ENCODE data around the gene DEFB132. TPM values are rescaled to one million over a fixed set of nuclear protein-coding genes. Genes with fewer than 3 reads are reported as not detected.
A peak's percentile ranks its signal among the peaks of the same experiment; 100 is the strongest.

Gene DEFB132
- total and polyA plus RNA-seq, 2 of the 13 experiments (the other 11 are each of a cell fraction or from before 2014, with no cell fraction given) = not detected

GRCh38 chr20:297925-298775 lies 40.6 kb downstream of the DEFB132 start (continued):
- 0 out of 2 replicates have a peak, but pooled peaks have one; percentile 5 for TF ChIP-seq PLSCR1 (CRISPR knock-in tag; IDR thresholded peaks at IDR 0.05; ENCODE audit: borderline replicate concordance)
- TF ChIP-seq SRF (IDR thresholded peaks at IDR 0.05; ENCODE audit: low read depth, low read length) = no peak
- no peak for TF ChIP-seq CREB1 (IDR thresholded peaks at IDR 0.05)
- no peak for TF ChIP-seq CREB1 (CRISPR knock-in tag; IDR thresholded peaks at IDR 0.05)
- TF ChIP-seq TBL1XR1 (IDR thresholded peaks at IDR 0.05; ENCODE audit: borderline replicate concordance, low read length, partially characterized antibody) = no peak
- peak; percentile 32; the same call in 1 of the 2 replicates for TF ChIP-seq ZNF362 (CRISPR knock-in tag; IDR thresholded peaks at IDR 0.05; ENCODE audit: borderline replicate concordance)
- TF ChIP-seq ZNF224 (CRISPR knock-in tag; IDR thresholded peaks at IDR 0.05) = no peak
- TF ChIP-seq TAF1 (CRISPR knock-in tag; IDR thresholded peaks at IDR 0.05) = peak; percentile 68
- peak; percentile 14 for TF ChIP-seq RAD21 (CRISPR knock-in tag; IDR thresholded peaks at IDR 0.05)
- TF ChIP-seq DRAP1 (CRISPR knock-in tag; IDR thresholded peaks at IDR 0.05) = 0 out of 2 replicates have a peak, but pooled peaks have one; percentile 39
- no peak for TF ChIP-seq POLR2AphosphoS2 (IDR thresholded peaks at IDR 0.05; ENCODE audit: low read depth, low read length)
- TF ChIP-seq SP1 (IDR thresholded peaks at IDR 0.05) = no peak
- TF ChIP-seq SP1 (CRISPR knock-in tag; IDR thresholded peaks at IDR 0.05) = peak; percentile 31; the same call in 1 of the 2 replicates
- TF ChIP-seq ZNF160 (CRISPR knock-in tag; IDR thresholded peaks at IDR 0.05) = peak; percentile 83; the same call in 1 of the 2 replicates
- no peak for TF ChIP-seq TOPORS (CRISPR knock-in tag; IDR thresholded peaks at IDR 0.05)
- TF ChIP-seq ZNF652 (CRISPR knock-in tag; IDR thresholded peaks at IDR 0.05; ENCODE audit: borderline replicate concordance, low read depth) = no peak
- TF ChIP-seq FOSL2 (CRISPR knock-in tag; IDR thresholded peaks at IDR 0.05) = peak; percentile 21; the same call in 1 of the 2 replicates
- no peak for TF ChIP-seq PAXIP1 (CRISPR knock-in tag; conservative IDR thresholded peaks at IDR 0.05)
- TF ChIP-seq ZNF841 (CRISPR knock-in tag; IDR thresholded peaks at IDR 0.05; ENCODE audit: borderline replicate concordance) = no peak; the same call in 1 of the 2 replicates
- TF ChIP-seq ZNF251 (CRISPR knock-in tag; IDR thresholded peaks at IDR 0.05) = no peak; the same call in 1 of the 2 replicates
- no peak for TF ChIP-seq SRY (CRISPR knock-in tag; IDR thresholded peaks at IDR 0.05)
- TF ChIP-seq CERS6 (CRISPR knock-in tag; IDR thresholded peaks at IDR 0.05) = no peak
- TF ChIP-seq TEAD3 (CRISPR knock-in tag; optimal IDR thresholded peaks at IDR 0.05; ENCODE audit: borderline replicate concordance) = no peak
- peak; percentile 55; the same call in 1 of the 2 replicates for TF ChIP-seq REPIN1 (CRISPR knock-in tag; IDR thresholded peaks at IDR 0.05; ENCODE audit: borderline replicate concordance, low read depth)

All from HepG2 (cell line).